ENCODE data around the gene FAM240A.

FAM240A gene

DNA sequence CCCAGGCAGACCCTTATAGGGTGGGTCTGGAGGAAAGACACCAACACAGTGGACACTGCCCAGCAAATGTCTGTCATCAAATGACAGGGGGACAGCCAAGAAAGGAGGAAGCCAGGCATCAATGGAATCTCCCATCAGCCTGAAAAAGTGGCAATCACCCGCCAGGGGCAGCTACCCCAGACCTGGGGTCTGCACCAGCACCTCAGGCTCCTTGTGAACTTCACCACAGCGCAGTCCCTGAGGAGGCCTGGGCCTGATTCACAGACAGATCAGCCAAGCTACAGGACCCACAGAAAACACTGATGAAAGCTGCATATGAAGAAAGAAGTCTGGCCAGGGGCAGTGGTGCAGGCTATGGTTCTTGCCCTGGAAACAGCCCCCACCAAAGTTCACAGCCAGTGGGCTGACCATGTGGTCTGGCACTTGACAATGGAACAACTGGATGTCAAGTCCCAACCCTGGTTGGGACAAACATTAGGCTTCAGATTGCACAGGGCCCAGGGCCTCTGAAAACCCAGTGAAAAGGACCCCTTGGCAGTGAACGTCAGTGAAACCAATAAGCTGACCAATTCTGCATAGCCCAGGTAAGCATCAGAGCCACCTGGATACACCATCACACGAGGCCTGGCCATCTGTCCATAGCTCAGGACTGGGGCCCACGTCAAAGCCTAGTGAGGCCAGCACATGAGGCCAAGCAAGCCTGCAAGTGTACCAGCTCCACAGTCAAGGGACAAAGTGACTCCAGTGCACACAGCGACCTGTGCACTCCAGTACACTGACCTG, 52.1 kb downstream of the FAM240A start:
- DNase-seq, result no peak

- DNase-seq, result no peak
Observed at GRCh38 chr3:46664971-46665762, 52.8 kb downstream of the FAM240A start.

GRCh38 chr3:46665763-46666452, 53.6 kb downstream of the FAM240A start:
- DNase-seq, result no peak

DNA sequence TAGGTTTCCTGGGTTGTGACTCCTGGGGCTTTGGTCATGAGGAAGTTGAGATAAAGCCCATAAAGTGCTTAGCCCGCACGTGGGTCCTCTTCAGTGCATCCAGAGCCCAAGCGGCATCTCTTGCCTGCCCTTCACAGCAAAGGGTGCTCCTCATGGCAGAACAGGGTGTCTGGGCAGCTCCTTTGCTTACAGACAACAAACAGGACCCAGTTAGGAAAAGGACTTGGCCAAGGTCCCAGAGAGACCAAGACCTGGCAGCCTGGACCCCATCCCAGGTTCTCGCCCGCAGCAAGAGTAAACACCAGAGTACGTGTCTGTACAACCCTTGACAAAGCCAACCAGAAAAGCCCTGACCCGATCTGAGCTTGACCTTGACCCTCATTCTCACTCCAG, 54.1 kb downstream of the FAM240A start:
- no peak for DNase-seq

GRCh38 chr3:46667061-46667621, 54.8 kb downstream of the FAM240A start:
- DNase-seq, result no peak

- no peak for DNase-seq
Observed at GRCh38 chr3:46667657-46668056, 55.3 kb downstream of the FAM240A start.

DNA sequence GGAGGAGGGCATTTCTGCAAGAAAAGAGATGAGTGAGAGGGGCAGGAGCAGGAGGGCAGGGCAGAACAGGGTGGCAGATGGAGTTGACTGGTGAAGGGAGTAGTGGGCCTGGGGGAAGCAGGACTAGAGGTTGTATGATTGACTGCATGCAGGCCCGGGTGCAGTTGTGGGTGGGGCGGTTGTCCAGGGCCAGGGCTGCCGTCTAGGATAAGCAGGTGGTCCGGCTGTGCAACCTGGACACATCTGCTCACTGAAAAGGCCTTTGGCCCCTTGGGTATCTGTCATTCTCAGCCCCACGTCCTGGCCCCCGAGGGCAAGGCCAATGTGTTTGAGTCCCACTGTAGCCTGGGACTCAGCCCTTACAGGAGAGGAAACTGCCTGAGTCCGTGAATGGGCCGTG, 55.8 kb downstream of the FAM240A start:
- DNase-seq, result no peak

DNA sequence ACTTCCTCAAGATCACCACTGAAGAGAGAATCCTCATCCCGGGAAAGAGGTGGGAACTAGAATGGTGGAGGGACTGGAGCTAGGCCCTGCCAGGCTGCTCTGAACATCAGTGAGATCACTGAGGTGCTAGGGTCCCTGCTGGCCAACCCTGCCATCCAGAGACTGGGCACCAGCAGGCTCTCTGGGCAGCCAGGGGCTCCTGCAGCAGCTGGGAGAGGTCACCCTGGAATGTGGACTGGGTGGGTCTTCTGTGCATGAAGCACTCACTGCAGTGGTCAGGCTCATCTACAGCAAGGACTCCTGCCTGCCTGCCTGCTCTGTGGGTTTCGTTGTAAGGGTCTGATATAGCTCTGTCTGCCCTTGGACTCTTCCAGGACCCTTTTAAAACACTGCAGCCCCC, 56.3 kb downstream of the FAM240A start:
- no peak for DNase-seq

- DNase-seq, result no peak
Observed at GRCh38 chr3:46669191-46669999, 57.1 kb downstream of the FAM240A start.

DNA sequence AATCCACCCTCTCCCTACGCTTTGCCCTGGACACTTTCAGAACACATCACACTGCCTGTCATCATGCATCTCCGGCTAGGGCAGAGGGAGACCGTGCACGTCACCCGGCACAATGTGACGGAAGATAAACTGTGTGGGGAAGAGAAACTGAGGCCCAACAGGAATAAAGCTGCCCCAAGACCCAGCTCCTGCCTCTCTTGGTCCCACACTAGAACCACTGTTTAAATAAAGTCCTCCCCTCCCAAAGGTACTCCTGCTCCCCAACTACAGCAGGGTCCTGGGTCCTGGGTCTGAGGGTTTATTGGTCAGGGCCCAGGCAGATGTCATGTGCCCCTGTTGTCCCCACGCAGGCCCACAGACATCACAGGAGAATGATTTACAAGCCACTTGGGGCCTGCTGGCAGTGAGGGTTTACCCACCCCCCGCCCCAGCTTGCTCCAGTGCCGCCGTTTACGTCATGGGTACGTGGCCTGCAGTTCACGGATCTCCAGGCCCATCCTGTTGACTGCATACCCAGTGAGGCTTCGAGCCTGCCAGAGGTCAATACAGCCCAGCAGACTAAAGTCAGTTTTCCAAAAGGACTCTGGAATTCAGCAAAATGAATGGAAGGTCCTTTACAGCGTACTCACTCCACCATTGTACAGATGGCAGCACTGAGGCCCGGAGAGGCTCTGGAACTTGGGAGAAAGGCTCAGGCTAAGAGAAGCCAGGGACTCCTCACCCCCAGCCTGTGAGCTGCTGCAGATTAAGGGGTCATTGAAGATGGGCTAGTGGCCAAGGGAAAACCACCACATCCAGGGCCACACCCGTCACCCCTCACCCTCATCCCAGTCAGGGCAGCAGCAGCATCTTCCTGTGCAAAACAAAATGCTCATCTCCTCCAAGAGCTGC, 57.9 kb downstream of the FAM240A start:
- no peak for DNase-seq

- no peak for DNase-seq
Observed at GRCh38 chr3:46670891-46671427, 58.6 kb downstream of the FAM240A start.

- no peak for DNase-seq
Observed at GRCh38 chr3:46671541-46672348, 59.4 kb downstream of the FAM240A start.

GRCh38 chr3:46672349-46672695, 60.0 kb downstream of the FAM240A start:
- no peak for DNase-seq

DNA sequence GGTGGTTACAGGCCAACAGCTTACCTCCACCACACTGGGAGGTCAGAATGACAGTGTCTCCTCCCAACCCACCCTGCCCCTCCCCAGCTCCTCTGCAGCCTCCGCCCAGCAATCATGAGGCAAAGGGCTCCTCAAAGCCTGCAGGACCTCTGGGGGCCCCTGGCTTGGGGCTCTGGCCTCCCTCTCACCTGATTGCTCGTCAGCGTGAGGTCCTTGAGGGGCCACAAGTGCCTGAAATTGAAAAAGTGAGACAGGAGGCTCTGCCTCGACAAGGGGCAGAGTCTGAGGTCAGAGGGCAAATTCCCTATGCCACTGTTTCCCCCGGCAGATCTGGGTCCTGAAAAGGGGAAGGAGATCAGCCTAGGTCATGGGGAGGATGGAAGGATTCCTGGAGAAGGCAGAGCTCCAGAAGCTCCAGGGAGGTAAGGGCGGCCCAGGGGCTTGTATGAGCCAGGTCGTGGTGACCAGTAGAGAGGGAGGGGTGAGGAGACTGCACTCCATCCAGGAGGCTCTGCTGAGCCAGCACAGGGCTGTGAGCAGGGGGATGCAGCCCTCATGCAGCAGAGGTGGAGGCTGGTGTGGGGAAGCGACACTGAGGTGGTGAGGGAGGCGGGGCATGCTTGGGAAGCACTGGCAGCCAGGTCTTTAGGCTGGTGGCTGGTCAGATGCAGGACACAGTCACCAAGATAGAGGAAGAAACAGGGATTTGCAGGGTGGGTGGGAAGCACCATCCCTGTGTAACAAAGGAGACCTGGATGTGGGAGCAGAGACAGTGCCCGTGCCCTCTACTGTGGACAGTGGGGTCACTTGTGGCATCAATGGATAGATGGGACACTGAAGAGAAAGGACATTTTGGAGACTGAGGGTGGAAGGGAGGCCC, 61.1 kb downstream of the FAM240A start:
- DNase-seq, result no peak

GRCh38 chr3:46674031-46674845, 61.9 kb downstream of the FAM240A start:
- no peak for DNase-seq

DNA sequence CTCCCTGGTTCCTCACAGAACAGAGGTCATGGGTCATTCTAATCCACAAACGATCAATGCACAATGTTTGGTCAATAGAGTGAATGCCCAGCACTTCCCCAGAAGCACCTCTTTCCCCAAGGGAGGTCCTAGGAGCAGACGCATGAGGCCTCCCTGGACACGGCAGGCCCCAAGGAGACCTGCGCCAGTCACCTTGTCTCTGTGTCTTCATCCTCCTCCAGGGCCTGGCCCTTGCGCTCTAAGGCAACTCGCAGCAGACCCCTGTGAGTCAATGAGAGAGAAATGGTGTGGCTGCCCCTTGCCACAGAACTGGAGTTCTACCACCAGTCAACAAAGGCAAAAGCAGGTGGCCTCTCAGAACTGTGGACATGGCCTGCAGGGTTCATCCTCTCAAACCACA, 63.1 kb downstream of the FAM240A start:
- DNase-seq, result no peak

Data from NCI-H524 treated with DMSO at 0.1 percent for 48 hours (cell line).